IPS-18a (cell line): ENCODE measurements around the gene CTNNBIP1.

Source experiments
- H3K27ac ChIP-seq: one replicate; pipeline ENCODE4 v1.5.1; 2013; ENCODE audit warnings: low read length
- H3K27me3 ChIP-seq: one replicate; pipeline ENCODE4 v1.6.1; 2013; ENCODE audit warnings: mild to moderate bottlenecking, low read length; ENCODE audit not compliant: control insufficient read depth, insufficient read depth
- H3K36me3 ChIP-seq: one replicate; pipeline ENCODE4 v1.6.1; 2013; ENCODE audit warnings: low read depth, low read length; ENCODE audit not compliant: control insufficient read depth
- H3K4me1 ChIP-seq: one replicate; pipeline ENCODE4 v1.6.1; 2013; ENCODE audit warnings: low read depth, low read length; ENCODE audit not compliant: control insufficient read depth
- H3K4me3 ChIP-seq: one replicate; pipeline ENCODE4 v1.5.1; 2013; ENCODE audit warnings: low read length
- H3K9ac ChIP-seq: one replicate; pipeline ENCODE4 v1.6.1; 2013; ENCODE audit warnings: mild to moderate bottlenecking, low read length, moderate library complexity
- H3K9me3 ChIP-seq: one replicate; pipeline ENCODE4 v1.6.1; 2013; ENCODE audit warnings: low read depth, low read length; ENCODE audit not compliant: control insufficient read depth

The CTNNBIP1 gene

DNA sequence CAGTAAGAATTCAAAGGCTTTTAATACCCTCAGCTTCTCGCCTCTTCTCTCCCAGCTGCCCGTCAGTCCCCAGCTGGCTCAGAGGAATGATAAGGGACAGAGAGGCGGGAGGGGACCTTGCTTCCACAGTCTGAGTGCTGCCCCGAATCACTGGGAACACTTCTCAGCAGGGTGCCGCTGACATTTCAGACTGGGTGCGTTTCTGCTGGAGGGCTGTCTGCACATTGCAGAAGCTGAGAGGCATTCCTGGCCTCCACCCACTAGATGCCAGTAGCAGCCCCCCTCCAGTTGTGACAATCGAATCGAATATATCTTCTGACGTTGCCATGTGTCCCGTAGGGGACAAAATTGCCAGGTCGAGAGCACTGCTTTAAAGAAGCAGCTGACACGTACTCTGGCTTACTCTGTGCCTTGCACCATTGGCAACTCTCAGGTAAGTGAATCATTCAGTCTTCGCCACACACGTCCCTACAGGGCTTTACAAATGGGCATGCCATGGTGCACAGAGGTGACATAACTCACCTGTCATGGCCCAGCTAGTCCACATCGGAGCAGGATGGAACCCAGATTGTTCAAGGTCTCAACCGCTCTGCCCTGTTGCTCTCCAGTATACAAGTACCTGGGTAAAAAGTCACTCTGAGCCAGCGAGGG lies 23.9 kb downstream of the CTNNBIP1 start:
- no peaks in the 10 kb centered on the region for H3K9me3 ChIP-seq
- H3K27me3 ChIP-seq = no peaks in the 10 kb centered on the region
- no peak overlapping the region for H3K4me3 ChIP-seq
- no peaks in the 10 kb centered on the region for H3K36me3 ChIP-seq
- H3K9ac ChIP-seq = no peak overlapping the region
- H3K27ac ChIP-seq = no peak overlapping the region
- peaks cover 33% of the 10 kb centered on the region for H3K4me1 ChIP-seq

DNA sequence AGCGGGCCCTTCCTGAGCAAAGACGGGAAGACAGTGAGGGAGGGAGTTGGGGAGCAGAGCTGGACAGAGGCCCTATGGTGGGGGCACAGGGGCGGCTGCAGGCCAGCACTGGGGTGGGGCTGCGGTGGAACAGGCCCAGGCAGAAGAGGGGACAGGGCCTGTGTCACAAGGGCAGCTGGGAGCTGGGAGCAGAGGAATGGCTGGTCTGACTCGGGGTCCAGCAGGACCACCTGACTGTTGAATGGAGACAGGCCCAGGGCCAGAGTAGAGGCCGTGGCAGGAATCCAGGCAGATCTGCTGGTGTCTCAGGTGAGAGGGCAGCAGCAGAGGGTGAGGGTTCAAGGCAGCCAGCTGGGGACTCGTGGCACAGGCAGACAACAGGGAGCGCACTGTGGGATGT lies 25.3 kb downstream of the CTNNBIP1 start:
- Histone ChIP-seq H3K36me3 (no peaks in the 10 kb centered on the region), H3K9ac (no peak overlapping the region), H3K9me3 (no peaks in the 10 kb centered on the region), H3K4me3 (no peak overlapping the region), H3K4me1 (peaks cover 19% of the 10 kb centered on the region), H3K27ac (no peak overlapping the region), H3K27me3 (no peaks in the 10 kb centered on the region)

DNA sequence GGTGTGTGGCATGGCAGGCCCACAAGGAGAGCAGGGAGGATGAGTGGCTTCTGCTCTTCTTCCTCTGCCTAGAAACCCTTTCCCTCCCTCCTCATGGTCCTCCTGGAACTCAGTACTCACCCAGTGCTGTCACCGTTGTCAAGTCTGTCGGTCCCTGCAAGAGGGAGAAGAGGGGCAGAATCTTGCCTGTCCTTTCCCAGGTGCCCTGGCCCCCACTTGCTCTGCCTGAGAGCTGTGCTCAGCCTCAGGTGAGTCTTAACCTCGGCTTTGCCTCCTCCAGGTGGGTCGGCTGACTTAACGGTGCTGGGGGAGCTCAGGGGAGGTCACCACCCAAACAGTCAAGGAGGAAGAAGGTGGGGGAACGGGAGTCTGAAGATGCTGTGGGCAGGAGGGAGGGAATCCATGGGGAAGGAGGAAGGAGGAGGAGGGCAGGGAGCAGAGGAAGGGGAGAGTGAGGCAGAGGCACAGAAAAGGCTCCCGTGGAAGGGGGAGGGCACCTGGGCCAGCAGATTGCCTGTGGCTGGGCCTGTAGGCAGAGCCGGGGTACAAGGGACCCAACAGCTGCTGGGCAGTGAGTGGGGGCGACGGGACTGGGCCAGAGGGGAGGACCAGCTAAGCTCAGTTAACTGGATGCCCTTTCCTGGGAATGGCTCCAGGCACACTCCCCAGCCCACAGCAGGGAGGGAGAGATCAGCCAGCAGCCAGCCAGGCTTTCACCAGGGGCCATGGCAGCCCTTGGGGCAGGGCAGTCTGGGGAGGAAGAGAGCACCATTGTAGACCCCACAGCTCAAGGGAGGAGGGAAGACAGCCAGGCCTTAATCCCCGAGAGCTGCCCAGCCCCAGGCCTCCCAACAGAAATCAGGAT lies 26.3 kb downstream of the CTNNBIP1 start:
- H3K27me3 ChIP-seq = no peaks in the 10 kb centered on the region
- H3K4me1 ChIP-seq = peaks cover 9% of the 10 kb centered on the region
- no peaks in the 10 kb centered on the region for H3K36me3 ChIP-seq
- H3K4me3 ChIP-seq = no peak overlapping the region
- no peaks in the 10 kb centered on the region for H3K9me3 ChIP-seq
- no peak overlapping the region for H3K9ac ChIP-seq
- no peak overlapping the region for H3K27ac ChIP-seq

GRCh38 chr1:9882945-9883303 lies 27.1 kb downstream of the CTNNBIP1 start:
- Histone ChIP-seq H3K4me1 (peaks cover 9% of the 10 kb centered on the region), H3K9ac (no peak overlapping the region), H3K9me3 (no peaks in the 10 kb centered on the region), H3K27me3 (no peaks in the 10 kb centered on the region), H3K36me3 (no peaks in the 10 kb centered on the region), H3K27ac (no peak overlapping the region), H3K4me3 (no peak overlapping the region)

GRCh38 chr1:9882296-9882944 lies 27.6 kb downstream of the CTNNBIP1 start:
- Histone ChIP-seq H3K4me3 (no peak overlapping the region), H3K4me1 (peaks cover 9% of the 10 kb centered on the region), H3K27me3 (no peaks in the 10 kb centered on the region), H3K36me3 (no peaks in the 10 kb centered on the region), H3K9ac (no peak overlapping the region), H3K9me3 (no peaks in the 10 kb centered on the region), H3K27ac (no peak overlapping the region)

GRCh38 chr1:9881838-9882249 lies 28.2 kb downstream of the CTNNBIP1 start:
- H3K36me3 ChIP-seq = no peaks in the 10 kb centered on the region
- peaks cover 7% of the 10 kb centered on the region for H3K4me1 ChIP-seq
- no peak overlapping the region for H3K9ac ChIP-seq
- H3K4me3 ChIP-seq = no peak overlapping the region
- H3K27me3 ChIP-seq = no peaks in the 10 kb centered on the region
- no peaks in the 10 kb centered on the region for H3K9me3 ChIP-seq
- no peak overlapping the region for H3K27ac ChIP-seq

DNA sequence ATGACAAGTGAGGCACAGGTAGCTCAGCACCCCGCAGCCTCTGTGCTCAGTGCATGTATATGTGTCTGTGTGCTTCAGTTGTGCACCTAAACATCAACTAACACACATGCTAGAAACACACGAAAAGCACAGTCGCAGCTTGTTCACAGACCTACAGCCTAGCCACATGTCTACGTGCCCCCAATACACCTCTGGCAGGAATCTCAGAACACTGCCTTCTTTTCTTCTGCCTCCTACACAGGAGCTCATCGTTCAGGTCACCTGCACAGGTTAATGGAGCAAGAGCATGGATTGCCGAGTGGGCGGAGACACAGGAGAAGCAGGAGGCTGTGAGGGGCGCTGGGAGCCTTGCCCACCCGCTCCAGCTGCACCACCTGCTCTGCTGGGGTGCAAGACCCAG lies 31.7 kb downstream of the CTNNBIP1 start:
- H3K4me3 ChIP-seq = no peak overlapping the region
- H3K4me1 ChIP-seq = peaks cover 7% of the 10 kb centered on the region
- H3K27ac ChIP-seq = no peak overlapping the region
- no peaks in the 10 kb centered on the region for H3K27me3 ChIP-seq
- no peaks in the 10 kb centered on the region for H3K9me3 ChIP-seq
- H3K36me3 ChIP-seq = no peaks in the 10 kb centered on the region
- H3K9ac ChIP-seq = no peak overlapping the region

DNA sequence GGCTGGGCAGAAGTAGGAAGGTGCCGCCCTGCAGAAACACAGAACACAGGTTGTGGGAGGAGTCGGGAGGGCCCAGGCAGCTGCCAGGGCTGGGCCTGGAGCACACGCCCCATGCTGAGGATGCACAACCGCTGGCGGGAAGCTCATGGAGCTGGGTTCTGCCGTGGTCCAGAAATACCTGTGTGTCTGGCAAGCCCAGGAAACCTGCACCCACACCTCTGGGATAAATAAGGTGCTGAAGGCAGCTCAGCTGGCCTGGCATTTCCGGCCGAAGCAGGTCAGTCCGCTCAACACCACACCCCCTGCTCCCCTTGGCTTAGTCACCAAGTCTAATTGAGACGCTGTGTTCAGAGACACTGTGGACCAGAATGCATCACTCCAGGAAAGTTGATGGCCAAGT lies 32.1 kb downstream of the CTNNBIP1 start:
- Histone ChIP-seq H3K36me3 (no peaks in the 10 kb centered on the region), H3K27ac (no peak overlapping the region), H3K4me3 (no peak overlapping the region), H3K9ac (no peak overlapping the region), H3K4me1 (peaks cover 7% of the 10 kb centered on the region), H3K9me3 (no peaks in the 10 kb centered on the region), H3K27me3 (no peaks in the 10 kb centered on the region)

- peaks cover 7% of the 10 kb centered on the region for H3K4me1 ChIP-seq
- H3K4me3 ChIP-seq = no peak overlapping the region
- no peak overlapping the region for H3K9ac ChIP-seq
- H3K9me3 ChIP-seq = no peaks in the 10 kb centered on the region
- no peak overlapping the region for H3K27ac ChIP-seq
- no peaks in the 10 kb centered on the region for H3K27me3 ChIP-seq
- H3K36me3 ChIP-seq = no peaks in the 10 kb centered on the region
These were observed 34.5 kb downstream of the CTNNBIP1 start for GRCh38 chr1:9875636-9876000.

GRCh38 chr1:9874959-9875635 lies 35.0 kb downstream of the CTNNBIP1 start:
- no peak overlapping the region for H3K9ac ChIP-seq
- H3K27me3 ChIP-seq = no peaks in the 10 kb centered on the region
- H3K27ac ChIP-seq = no peak overlapping the region
- H3K9me3 ChIP-seq = no peaks in the 10 kb centered on the region
- H3K36me3 ChIP-seq = peaks cover under 1% of the 10 kb centered on the region
- H3K4me3 ChIP-seq = peak overlapping the region; percentile 33
- H3K4me1 ChIP-seq = peaks cover 7% of the 10 kb centered on the region

DNA sequence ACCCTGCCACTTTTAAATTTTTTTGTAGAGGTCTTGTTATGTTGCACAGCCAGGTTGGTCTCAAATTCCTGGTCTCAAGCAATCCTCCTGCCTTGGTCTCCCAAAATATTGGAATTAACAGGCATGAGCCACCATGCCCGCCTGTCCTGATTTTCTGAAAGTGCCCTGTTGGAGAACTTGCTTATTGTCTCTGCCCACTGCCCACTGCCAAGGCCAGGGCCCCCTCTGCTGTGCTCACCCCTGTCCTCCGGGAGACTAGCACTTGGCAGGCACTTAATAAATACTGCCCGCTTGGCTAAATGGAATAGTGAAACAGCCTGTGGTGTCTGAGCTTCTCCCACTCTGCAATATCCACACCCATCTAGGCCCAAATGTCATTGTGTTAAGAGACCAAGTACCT lies 35.7 kb downstream of the CTNNBIP1 start:
- no peak overlapping the region for H3K4me3 ChIP-seq

More for the DNA sequence above, 35.7 kb downstream of the CTNNBIP1 start:
- H3K27me3 ChIP-seq = no peaks in the 10 kb centered on the region
- no peak overlapping the region for H3K9ac ChIP-seq
- no peak overlapping the region for H3K27ac ChIP-seq
- peaks cover 7% of the 10 kb centered on the region for H3K4me1 ChIP-seq
- no peaks in the 10 kb centered on the region for H3K9me3 ChIP-seq
- peaks cover 7% of the 10 kb centered on the region for H3K36me3 ChIP-seq
